Nephron progenitor cell (in vitro differentiated cells): Measurements from ENCODE around the gene VENTX.

Experiments used
- DNase-seq: peaks from one replicate; pipeline ENCODE4 v3.0.0; 2021
- H3K27ac Mint-ChIP-seq: 2 replicates; pipeline ENCODE4 v1.8.0; 2021; ENCODE audit warnings: mild to moderate bottlenecking, moderate library complexity, mixed read lengths
- H3K27me3 Mint-ChIP-seq: 2 replicates; pipeline ENCODE4 v1.8.0; 2021; ENCODE audit warnings: mild to moderate bottlenecking, low read depth, mixed read lengths; ENCODE audit not compliant: poor library complexity
- H3K36me3 Mint-ChIP-seq: 2 replicates; pipeline ENCODE4 v1.8.0; 2021; ENCODE audit warnings: low read depth, mixed read lengths
- H3K4me1 Mint-ChIP-seq: 2 replicates; pipeline ENCODE4 v1.8.0; 2021; ENCODE audit warnings: mixed read lengths
- H3K4me3 Mint-ChIP-seq: 2 replicates; pipeline ENCODE4 v1.8.0; 2021; ENCODE audit warnings: mild to moderate bottlenecking, moderate library complexity, mixed read lengths
- H3K9me3 Mint-ChIP-seq: 2 replicates; pipeline ENCODE4 v1.8.0; 2021; ENCODE audit warnings: mild to moderate bottlenecking, moderate library complexity, mixed read lengths
- TF ChIP-seq, protein P1 (sequence below): fragments of 200-600 bp; sonication (generic); IDR thresholded peaks from 2 replicates; pipeline ENCODE4 v1.5.0; 2021; ENCODE audit warnings: antibody characterized with exemption

VENTX gene

DNA sequence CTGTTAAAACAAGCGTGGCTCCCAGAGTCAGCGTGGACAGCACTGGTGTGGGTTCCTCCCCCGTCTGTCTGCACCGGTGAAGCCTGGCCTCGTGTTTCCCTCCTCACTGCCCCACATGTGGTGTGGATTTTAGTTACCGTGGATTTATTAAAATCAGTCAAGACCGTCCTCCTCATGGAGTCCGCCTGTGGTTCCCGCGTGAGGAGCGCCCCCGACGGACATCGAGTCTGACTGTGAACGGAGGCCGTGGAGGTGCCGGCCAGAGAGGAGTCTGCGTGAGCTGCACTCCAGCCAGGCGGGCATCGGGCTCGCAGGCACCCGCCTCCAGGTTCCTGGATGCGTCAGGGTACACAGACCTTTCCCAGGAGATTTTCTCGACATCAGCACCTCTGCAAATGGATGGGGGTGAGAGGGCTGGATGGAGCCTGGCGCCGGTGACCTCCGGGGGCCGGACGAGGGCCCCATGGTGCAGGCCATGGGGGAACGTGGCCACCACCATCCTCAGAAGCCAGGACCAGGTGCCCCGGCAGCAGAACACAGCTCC is 33.9 kb upstream of the VENTX start:
- no peak for DNase-seq
- H3K4me3 Mint-ChIP-seq = no peak overlapping the region
- H3K36me3 Mint-ChIP-seq = no peaks in the 10 kb centered on the region

GRCh38 chr10:133204226-133205015 is 33.2 kb upstream of the VENTX start:
- H3K4me3 Mint-ChIP-seq = no peak overlapping the region
- no peak overlapping the region for H3K27ac Mint-ChIP-seq
- H3K4me1 Mint-ChIP-seq = peaks cover 26% of the 10 kb centered on the region
- H3K27me3 Mint-ChIP-seq = peaks cover 2% of the 10 kb centered on the region
- H3K9me3 Mint-ChIP-seq = no peaks in the 10 kb centered on the region
- DNase-seq = no peak
- no peaks in the 10 kb centered on the region for H3K36me3 Mint-ChIP-seq
- TF ChIP-seq, protein P1, sequence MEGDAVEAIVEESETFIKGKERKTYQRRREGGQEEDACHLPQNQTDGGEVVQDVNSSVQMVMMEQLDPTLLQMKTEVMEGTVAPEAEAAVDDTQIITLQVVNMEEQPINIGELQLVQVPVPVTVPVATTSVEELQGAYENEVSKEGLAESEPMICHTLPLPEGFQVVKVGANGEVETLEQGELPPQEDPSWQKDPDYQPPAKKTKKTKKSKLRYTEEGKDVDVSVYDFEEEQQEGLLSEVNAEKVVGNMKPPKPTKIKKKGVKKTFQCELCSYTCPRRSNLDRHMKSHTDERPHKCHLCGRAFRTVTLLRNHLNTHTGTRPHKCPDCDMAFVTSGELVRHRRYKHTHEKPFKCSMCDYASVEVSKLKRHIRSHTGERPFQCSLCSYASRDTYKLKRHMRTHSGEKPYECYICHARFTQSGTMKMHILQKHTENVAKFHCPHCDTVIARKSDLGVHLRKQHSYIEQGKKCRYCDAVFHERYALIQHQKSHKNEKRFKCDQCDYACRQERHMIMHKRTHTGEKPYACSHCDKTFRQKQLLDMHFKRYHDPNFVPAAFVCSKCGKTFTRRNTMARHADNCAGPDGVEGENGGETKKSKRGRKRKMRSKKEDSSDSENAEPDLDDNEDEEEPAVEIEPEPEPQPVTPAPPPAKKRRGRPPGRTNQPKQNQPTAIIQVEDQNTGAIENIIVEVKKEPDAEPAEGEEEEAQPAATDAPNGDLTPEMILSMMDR = no peak

More for the DNA sequence above, 33.9 kb upstream of the VENTX start:
- TF ChIP-seq, protein P1 = no peak
- peak overlapping the region; percentile 75 for H3K27ac Mint-ChIP-seq
- no peaks in the 10 kb centered on the region for H3K9me3 Mint-ChIP-seq
- H3K4me1 Mint-ChIP-seq = peaks cover 26% of the 10 kb centered on the region
- H3K27me3 Mint-ChIP-seq = peaks cover 2% of the 10 kb centered on the region

DNA sequence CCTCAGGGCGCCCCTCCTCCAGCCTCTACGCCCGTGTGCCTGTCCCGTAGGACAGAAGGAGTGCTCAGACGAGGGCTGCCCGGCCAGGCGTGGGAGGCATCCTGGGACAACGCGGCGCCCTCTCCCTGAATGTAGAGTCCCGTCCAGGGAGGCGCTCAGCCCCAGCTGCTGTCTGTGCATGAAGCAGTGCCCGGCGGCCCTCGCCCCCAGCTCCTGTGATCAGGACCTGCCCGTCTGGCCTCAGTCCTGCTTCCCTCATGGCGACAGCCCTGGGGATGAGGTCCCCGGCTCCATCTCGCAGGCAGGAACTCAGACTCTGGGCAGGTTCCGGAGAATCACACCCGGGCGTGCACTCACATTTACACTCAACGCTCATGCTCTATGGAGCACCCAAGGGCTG is 32.5 kb upstream of the VENTX start:
- Mint-ChIP-seq H3K27ac (no peak overlapping the region), H3K27me3 (no peaks in the 10 kb centered on the region), H3K4me1 (peaks cover 26% of the 10 kb centered on the region), H3K9me3 (no peaks in the 10 kb centered on the region), H3K4me3 (no peak overlapping the region), H3K36me3 (no peaks in the 10 kb centered on the region)
- TF ChIP-seq, protein P1 = no peak
- no peak for DNase-seq

DNA sequence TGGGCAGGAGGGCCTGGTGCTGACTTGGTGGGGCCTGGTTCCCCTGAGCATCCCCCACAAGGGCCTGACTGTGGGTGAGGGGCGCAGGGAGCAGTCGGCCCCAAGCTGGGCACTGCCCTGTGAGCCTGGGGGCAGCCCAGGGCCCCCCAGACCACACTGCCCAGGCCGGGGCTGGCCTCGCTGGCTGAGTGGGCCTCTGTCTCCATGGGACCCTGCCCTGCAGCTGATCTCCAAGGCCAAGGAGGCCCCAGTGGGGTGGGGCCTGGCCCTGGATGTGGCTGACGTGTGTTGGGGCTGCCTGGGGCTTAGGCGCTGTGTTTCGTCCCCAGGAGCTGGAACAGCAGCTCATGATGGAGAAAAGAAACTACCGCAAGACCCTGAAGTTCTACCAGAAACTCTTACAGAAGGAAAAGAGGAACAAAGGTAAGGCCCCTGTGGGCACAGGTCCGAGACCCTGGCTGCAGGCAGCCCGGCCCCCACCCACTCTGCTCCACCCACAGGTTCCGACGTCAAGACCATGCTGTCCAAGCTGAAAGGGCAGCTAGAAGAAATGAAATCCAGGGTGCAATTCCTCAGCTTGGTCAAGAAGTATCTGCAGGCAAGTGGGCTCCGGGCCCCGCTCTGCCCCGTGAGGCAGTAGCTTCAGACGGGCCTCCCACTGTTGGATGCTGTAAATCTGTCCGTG is 31.2 kb upstream of the VENTX start:
- Mint-ChIP-seq H3K9me3 (no peaks in the 10 kb centered on the region), H3K4me3 (no peak overlapping the region), H3K36me3 (no peaks in the 10 kb centered on the region), H3K4me1 (peaks cover 27% of the 10 kb centered on the region), H3K27ac (no peak overlapping the region), H3K27me3 (no peaks in the 10 kb centered on the region)
- DNase-seq = no peak
- TF ChIP-seq, protein P1 = no peak

DNA sequence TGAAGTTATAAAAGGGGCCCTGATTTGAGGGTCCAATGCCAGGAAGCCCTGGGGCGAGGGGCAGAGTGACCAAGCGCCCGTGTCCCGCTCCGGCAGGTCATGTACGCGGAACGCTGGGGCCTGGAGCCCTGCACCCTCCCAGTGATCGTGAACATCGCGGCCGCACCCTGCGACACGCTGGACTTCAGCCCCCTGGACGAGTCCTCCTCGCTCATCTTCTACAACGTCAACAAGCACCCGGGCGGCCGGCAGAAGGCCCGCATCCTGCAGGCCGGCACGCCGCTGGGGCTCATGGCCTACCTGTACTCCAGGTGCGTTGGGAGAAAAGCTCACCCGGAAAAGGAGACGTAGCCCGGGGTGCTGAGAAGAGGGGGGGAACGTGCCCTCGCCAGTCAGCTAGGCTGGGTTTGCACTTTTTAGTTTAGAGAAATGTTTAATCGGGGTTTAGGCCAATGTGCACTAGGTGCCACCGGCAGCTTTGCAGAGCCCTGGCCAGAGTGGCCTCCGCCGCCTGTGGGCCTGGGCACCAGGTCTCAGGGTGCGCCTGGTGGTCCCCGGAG is 30.5 kb upstream of the VENTX start:
- Mint-ChIP-seq H3K27ac (no peak overlapping the region), H3K36me3 (no peaks in the 10 kb centered on the region), H3K27me3 (no peaks in the 10 kb centered on the region), H3K4me3 (no peak overlapping the region), H3K4me1 (peaks cover 29% of the 10 kb centered on the region), H3K9me3 (no peaks in the 10 kb centered on the region)
- DNase-seq = no peak
- TF ChIP-seq, protein P1 = no peak
